Upper lobe of left lung (tissue), 4 donors: ENCODE results near the gene SETD2.

Experiments used
- POLR2A ChIP-seq, 4 donors: fragments of 450-650 bp; IDR thresholded peaks; one replicate each; pipeline ENCODE4 v1.5.1; 2016 to 2017; ENCODE audit warnings: antibody characterized with exemption in 4 of 4, mild to moderate bottlenecking in 2 of 4
- POLR2AphosphoS5 ChIP-seq, 2 donors: sonication (generic); formaldehyde crosslinking; IDR thresholded peaks; one replicate each; pipeline ENCODE4 v1.5.1; 2017; ENCODE audit warnings: antibody characterized with exemption in 2 of 2

- TF ChIP-seq POLR2A (IDR thresholded peaks at IDR 0.05), result no peak
- no peak for TF ChIP-seq POLR2AphosphoS5 (IDR thresholded peaks at IDR 0.05)
These were observed 66.0 kb downstream of the SETD2 start for GRCh38 chr3:47097864-47098263.
